HCT116 (cell line): ENCODE data around the gene HOXD9.

ENCODE experiments used
- CTCF ChIP-seq, 3 experiments: fragments of 200-600 bp in 1 of 3; sonication (generic) in 1 of 3; IDR thresholded peaks in 2 of 3; conservative IDR thresholded peaks in 1 of 3; 2 replicates each; pipeline ENCODE4 v1.5.1; 2012 to 2017; ENCODE audit warnings: low read depth in 2 of 3, low read length in 2 of 3, antibody characterized with exemption in 1 of 3, borderline replicate concordance in 1 of 3, control low read depth in 1 of 3, mild to moderate bottlenecking in 1 of 3, mixed read lengths in 1 of 3, mixed run types in 1 of 3, moderate library complexity in 1 of 3; ENCODE audit not compliant: insufficient read depth in 1 of 3
- EZH2 ChIP-seq: fragments of 200-600 bp; sonication (generic); IDR thresholded peaks from 2 replicates; pipeline ENCODE4 v1.6.1; 2017; ENCODE audit warnings: antibody characterized with exemption, mixed run types

DNA sequence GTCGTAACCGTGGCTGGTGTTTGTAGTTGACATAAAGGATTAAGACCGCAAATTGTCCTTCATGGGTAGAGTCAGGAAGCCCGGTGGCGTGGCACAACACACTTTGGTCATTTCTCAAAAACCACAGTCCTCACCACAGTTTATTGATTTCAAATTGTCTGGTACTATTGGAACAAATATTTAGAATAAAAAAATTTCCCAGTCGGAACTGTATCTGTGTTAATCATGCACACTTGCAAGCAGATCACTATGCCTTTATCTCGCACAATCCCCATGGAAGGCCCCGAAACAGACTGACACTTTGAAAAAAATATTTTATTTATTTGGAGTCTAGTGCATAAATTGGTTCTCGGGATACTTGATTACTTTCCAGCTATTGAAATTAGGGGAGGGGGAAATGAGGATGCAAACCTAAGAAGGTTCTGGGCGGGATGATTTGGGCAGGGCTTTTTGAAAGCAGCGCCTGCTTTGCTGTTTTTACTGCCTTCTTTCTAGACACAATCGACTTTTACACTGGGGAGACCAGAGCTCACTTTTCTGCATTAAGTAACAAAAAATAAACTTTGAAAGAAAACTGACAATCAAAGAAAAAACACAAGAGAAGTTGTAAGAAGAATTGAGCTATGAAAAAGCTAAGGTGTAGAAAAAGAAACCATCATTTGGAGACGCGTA is 50.5 kb downstream of the HOXD9 start:
- no peak for TF ChIP-seq EZH2
- TF ChIP-seq CTCF (IDR thresholded peaks at IDR 0.05 in 2 of 3, conservative IDR thresholded peaks at IDR 0.05 in 1 of 3; ENCODE audit: borderline replicate concordance in 1 of 3, insufficient read depth in 1 of 3, low read depth in 2 of 3, low read length in 2 of 3), result no peak
